Loucy (cell line): ENCODE data around the gene SUPT5H.

ENCODE experiments used
- H2AFZ ChIP-seq: fragments of 200-600 bp; sonication (generic); 2 replicates; pipeline ENCODE4 v1.6.0; 2016; ENCODE audit warnings: antibody characterized with exemption, mild to moderate bottlenecking, low read length, moderate library complexity
- H3F3A ChIP-seq: fragments of 200-600 bp; 2 replicates; pipeline ENCODE4 v1.6.0; 2016; ENCODE audit warnings: antibody characterized with exemption, low read depth, mild to moderate bottlenecking
- H3K27me3 ChIP-seq: fragments of 200-600 bp; sonication (generic); 2 replicates; pipeline ENCODE4 v1.6.1; 2014; ENCODE audit warnings: low read length, mild to moderate bottlenecking; ENCODE audit not compliant: insufficient read depth, poor library complexity, severe bottlenecking
- H3K36me3 ChIP-seq: fragments of 200-600 bp; sonication (generic); 2 replicates; pipeline ENCODE4 v1.6.1; 2016; ENCODE audit warnings: low read length; ENCODE audit not compliant: insufficient read depth
- H3K4me1 ChIP-seq: fragments of 200-600 bp; sonication (generic); 2 replicates; pipeline ENCODE4 v1.5.1; 2014; ENCODE audit warnings: low read length, mild to moderate bottlenecking; ENCODE audit not compliant: insufficient read depth, poor library complexity, severe bottlenecking
- H3K4me2 ChIP-seq: fragments of 200-600 bp; sonication (generic); 2 replicates; pipeline ENCODE4 v1.6.0; 2014; ENCODE audit warnings: antibody characterized with exemption, low read length, low read depth, mild to moderate bottlenecking; ENCODE audit not compliant: poor library complexity, severe bottlenecking
- H3K4me3 ChIP-seq: fragments of 200-600 bp; sonication (generic); 2 replicates; pipeline ENCODE4 v1.5.1; 2014; ENCODE audit warnings: low read length, mild to moderate bottlenecking, mixed read lengths; ENCODE audit not compliant: poor library complexity, severe bottlenecking
- H3K79me2 ChIP-seq: fragments of 200-600 bp; sonication (generic); 2 replicates; pipeline ENCODE4 v1.6.1; 2014; ENCODE audit warnings: low read length; ENCODE audit not compliant: insufficient read depth
- H3K9ac ChIP-seq: fragments of 200-600 bp; sonication (generic); 2 replicates; pipeline ENCODE4 v1.6.0; 2014; ENCODE audit warnings: mild to moderate bottlenecking, low read depth, low read length, moderate library complexity; ENCODE audit not compliant: poor library complexity, severe bottlenecking
- H3K9me2 ChIP-seq: fragments of 200-600 bp; sonication (generic); replicated peaks from 2 replicates; pipeline ENCODE4 v1.6.1; 2016; ENCODE audit warnings: low read depth, low read length, mixed read lengths
- H3K9me3 ChIP-seq: fragments of 200-600 bp; sonication (generic); 2 replicates; pipeline ENCODE4 v1.6.1; 2014; ENCODE audit warnings: mild to moderate bottlenecking, antibody characterized with exemption, low read length, low read depth; ENCODE audit not compliant: insufficient read depth
- H4K20me1 ChIP-seq: fragments of 200-600 bp; sonication (generic); 2 replicates; pipeline ENCODE4 v1.6.0; 2014; ENCODE audit warnings: antibody characterized with exemption, low read length, mild to moderate bottlenecking; ENCODE audit not compliant: insufficient read depth, poor library complexity, severe bottlenecking
- EZH2phosphoT487 ChIP-seq: fragments of 200-600 bp; IDR thresholded peaks from 2 replicates; pipeline ENCODE4 v1.6.1; 2018; ENCODE audit warnings: antibody characterized with exemption, mild to moderate bottlenecking, moderate library complexity, borderline replicate concordance
- TF ChIP-seq, protein P1 (sequence below): fragments of 200-600 bp; sonication (generic); conservative IDR thresholded peaks from 2 replicates; pipeline ENCODE4 v1.5.1; 2014; ENCODE audit warnings: mild to moderate bottlenecking, antibody characterized with exemption, low read length

Gene SUPT5H

DNA sequence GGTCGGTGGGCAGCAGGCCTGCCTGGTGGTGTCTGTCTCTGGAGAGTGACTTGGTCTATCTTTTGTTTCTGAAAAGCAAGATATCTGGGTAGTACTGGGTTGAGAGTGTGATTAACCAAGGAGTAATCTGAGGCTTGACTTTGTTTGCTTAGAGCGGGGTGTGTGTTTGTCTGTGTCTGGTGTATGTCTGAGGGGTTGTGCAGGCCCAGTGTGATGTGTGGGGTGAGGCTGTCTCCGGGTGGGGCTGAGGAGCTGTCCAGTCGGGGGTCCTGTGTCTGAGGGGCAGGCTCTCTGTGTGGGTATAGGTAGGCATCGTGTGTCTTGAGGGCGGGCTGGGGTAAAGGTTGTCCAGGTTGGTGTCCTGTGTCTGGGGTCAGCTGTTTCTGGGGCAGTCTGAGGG lies 24.2 kb downstream of the SUPT5H start:
- Histone ChIP-seq H3F3A (no peaks in the 10 kb centered on the region), H3K27me3 (no peaks in the 10 kb centered on the region), H3K4me3 (no peak overlapping the region), H3K79me2 (no peaks in the 10 kb centered on the region), H4K20me1 (no peaks in the 10 kb centered on the region), H3K4me1 (no peaks in the 10 kb centered on the region), H3K36me3 (peaks cover 96% of the 10 kb centered on the region), H3K9ac (no peak overlapping the region), H3K9me3 (no peaks in the 10 kb centered on the region), H2AFZ (no peak overlapping the region), H3K4me2 (no peak overlapping the region), H3K9me2 (no peaks in the 10 kb centered on the region)
- TF ChIP-seq EZH2phosphoT487 = no peak
- TF ChIP-seq, protein P1, sequence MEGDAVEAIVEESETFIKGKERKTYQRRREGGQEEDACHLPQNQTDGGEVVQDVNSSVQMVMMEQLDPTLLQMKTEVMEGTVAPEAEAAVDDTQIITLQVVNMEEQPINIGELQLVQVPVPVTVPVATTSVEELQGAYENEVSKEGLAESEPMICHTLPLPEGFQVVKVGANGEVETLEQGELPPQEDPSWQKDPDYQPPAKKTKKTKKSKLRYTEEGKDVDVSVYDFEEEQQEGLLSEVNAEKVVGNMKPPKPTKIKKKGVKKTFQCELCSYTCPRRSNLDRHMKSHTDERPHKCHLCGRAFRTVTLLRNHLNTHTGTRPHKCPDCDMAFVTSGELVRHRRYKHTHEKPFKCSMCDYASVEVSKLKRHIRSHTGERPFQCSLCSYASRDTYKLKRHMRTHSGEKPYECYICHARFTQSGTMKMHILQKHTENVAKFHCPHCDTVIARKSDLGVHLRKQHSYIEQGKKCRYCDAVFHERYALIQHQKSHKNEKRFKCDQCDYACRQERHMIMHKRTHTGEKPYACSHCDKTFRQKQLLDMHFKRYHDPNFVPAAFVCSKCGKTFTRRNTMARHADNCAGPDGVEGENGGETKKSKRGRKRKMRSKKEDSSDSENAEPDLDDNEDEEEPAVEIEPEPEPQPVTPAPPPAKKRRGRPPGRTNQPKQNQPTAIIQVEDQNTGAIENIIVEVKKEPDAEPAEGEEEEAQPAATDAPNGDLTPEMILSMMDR = no peak

DNA sequence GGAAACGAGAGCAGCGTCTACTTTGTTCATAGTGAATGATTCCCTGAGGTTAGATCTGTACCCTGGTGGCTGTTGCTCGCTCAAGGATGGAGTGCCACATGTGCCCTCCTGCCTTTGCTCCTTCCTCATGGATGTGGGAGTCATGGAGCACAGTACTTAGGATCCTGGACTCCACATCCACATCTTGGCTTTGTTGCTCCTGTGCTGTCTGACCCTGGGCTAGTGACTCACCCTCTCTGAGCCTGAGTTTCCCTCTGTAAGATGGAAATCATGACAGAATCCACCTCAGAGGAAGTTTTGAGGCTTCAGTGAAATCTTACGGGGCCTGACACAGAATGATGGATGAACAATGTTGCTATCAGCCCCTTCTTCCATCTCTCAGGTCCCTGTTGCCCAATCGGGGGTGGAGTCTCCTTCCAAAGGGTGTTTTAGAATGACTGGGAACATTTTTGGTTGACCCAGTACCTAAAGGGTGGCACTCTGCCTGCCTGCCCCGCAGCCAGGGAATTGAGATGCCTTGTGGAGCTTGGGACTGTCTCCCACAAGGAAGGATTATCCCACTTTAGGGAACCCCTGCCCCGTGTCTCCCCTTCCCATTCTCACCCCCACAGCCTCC lies 25.4 kb downstream of the SUPT5H start:
- Histone ChIP-seq H3K4me3 (no peak overlapping the region), H3K79me2 (no peaks in the 10 kb centered on the region), H3K27me3 (no peaks in the 10 kb centered on the region), H3K4me1 (no peaks in the 10 kb centered on the region), H3K9me2 (no peaks in the 10 kb centered on the region), H3F3A (no peaks in the 10 kb centered on the region), H3K9me3 (no peaks in the 10 kb centered on the region), H4K20me1 (no peaks in the 10 kb centered on the region), H3K4me2 (no peak overlapping the region), H3K36me3 (peaks cover 92% of the 10 kb centered on the region; the same call in 1 of the 2 replicates), H3K9ac (no peak overlapping the region), H2AFZ (no peak overlapping the region)
- no peak for TF ChIP-seq EZH2phosphoT487
- TF ChIP-seq, protein P1 = no peak

DNA sequence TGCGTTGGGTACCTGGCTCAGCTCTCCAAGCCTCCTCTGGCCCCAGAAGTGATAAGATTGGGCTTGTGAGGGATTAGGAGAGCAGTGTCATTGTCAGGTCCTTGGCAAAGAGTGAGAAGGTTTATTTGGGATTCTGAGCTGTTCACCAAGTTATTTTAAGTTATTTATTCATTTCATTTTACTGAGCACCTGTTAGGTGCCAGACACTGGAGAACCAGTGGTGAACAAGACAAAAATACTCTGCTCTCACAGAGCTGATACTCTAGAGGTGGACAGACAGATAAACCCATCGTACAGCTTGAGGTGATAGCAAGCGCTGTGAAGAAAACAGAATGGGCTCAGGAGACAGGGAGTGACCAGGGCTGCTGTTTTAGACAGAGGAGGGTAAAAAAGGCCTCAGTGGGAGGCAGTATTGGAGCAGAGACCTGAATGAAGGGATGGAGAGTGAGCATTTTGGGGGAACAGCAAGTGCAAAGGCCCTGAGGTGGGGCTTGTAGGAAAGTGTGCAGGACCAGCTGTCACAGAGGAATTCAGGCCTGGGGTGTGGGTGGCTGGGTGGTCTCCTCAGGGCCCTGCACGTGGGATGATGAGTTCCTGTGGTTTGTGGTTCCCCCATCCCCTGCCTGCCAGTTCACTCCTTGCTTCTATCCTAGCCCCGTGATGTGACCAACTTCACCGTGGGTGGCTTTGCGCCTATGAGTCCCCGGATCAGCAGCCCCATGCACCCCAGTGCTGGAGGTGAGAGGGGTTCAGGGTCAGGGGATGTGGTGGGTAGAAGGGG lies 26.6 kb downstream of the SUPT5H start:
- Histone ChIP-seq H3F3A (no peaks in the 10 kb centered on the region), H3K9ac (no peak overlapping the region), H3K9me2 (no peaks in the 10 kb centered on the region), H3K4me3 (no peak overlapping the region), H3K9me3 (no peaks in the 10 kb centered on the region), H3K4me2 (no peak overlapping the region), H3K4me1 (no peaks in the 10 kb centered on the region), H3K79me2 (no peaks in the 10 kb centered on the region), H2AFZ (no peak overlapping the region), H4K20me1 (no peaks in the 10 kb centered on the region), H3K27me3 (no peaks in the 10 kb centered on the region), H3K36me3 (peaks cover 92% of the 10 kb centered on the region; the same call in 1 of the 2 replicates)
- TF ChIP-seq, protein P1 = no peak
- no peak for TF ChIP-seq EZH2phosphoT487
